Measurements from ENCODE around the gene LIMK2. TPM values are rescaled to one million over a fixed set of nuclear protein-coding genes. Genes with fewer than 3 reads are reported as not detected.

Gene LIMK2
- total RNA-seq, 1 experiment from 2014 or later, result 126 TPM

DNA sequence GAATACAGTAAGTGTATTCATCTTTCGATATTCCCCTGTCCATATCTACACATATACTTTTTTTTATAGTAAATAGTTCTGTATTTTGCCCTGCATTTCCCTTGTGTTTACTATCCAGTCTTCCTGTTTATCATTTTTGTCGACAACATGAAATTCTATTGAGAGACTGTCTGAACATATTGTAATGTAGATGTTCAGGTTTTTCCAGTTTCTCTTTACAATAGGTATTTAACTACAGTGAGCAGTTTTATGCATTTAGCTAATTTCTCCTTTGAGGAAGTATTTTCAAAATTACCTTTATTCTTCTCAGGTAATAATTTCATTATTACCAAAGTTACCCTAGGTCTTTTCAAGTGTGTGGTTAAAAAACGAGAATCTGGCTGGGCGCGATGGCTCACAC, 63.5 kb downstream of the LIMK2 start:
- H3K9me3 Mint-ChIP-seq (ENCODE audit: unreplicated experiment), result no peaks in the 10 kb centered on the region
- H3K27ac Mint-ChIP-seq (ENCODE audit: low read depth, unreplicated experiment), result no peak overlapping the region
- ChIA-PET POLR2A (interaction anchor here (1.1 to 11.6 kb wide), 4 partner anchors 10 to 71 kb away, joined by 3 to 188 read pairs (median 15); partner anchors contain the start of genes PATZ1 and PIK3IP1), CTCF (interaction anchor here (0.7 kb wide), 1 partner anchor 240 kb away, joined by 4 read pairs; no protein-coding TSS in a partner anchor)
- intact Hi-C loops (cut with micrococcal nuclease), result no loop called here
- no peak for DNase-seq (ENCODE audit: unreplicated experiment)
- BruUV-seq (replicated peaks), result no TSS peak
- no peak overlapping the region for H3K4me3 Mint-ChIP-seq (ENCODE audit: unreplicated experiment)
- H3K36me3 Mint-ChIP-seq (ENCODE audit: insufficient read depth, unreplicated experiment), result peaks cover 99% of the 10 kb centered on the region
- TF ChIP-seq, protein P1, sequence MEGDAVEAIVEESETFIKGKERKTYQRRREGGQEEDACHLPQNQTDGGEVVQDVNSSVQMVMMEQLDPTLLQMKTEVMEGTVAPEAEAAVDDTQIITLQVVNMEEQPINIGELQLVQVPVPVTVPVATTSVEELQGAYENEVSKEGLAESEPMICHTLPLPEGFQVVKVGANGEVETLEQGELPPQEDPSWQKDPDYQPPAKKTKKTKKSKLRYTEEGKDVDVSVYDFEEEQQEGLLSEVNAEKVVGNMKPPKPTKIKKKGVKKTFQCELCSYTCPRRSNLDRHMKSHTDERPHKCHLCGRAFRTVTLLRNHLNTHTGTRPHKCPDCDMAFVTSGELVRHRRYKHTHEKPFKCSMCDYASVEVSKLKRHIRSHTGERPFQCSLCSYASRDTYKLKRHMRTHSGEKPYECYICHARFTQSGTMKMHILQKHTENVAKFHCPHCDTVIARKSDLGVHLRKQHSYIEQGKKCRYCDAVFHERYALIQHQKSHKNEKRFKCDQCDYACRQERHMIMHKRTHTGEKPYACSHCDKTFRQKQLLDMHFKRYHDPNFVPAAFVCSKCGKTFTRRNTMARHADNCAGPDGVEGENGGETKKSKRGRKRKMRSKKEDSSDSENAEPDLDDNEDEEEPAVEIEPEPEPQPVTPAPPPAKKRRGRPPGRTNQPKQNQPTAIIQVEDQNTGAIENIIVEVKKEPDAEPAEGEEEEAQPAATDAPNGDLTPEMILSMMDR (IDR thresholded peaks at IDR 0.05; ENCODE audit: unreplicated experiment), result no peak
- H3K27me3 Mint-ChIP-seq (ENCODE audit: insufficient read depth, unreplicated experiment), result no peaks in the 10 kb centered on the region
- H3K4me1 Mint-ChIP-seq (ENCODE audit: insufficient read depth, unreplicated experiment), result peaks cover 11% of the 10 kb centered on the region

- TF ChIP-seq, protein P1 (IDR thresholded peaks at IDR 0.05; ENCODE audit: unreplicated experiment), result no peak
- Mint-ChIP-seq H3K9me3 (ENCODE audit: unreplicated experiment) (no peaks in the 10 kb centered on the region), H3K27me3 (ENCODE audit: insufficient read depth, unreplicated experiment) (no peaks in the 10 kb centered on the region), H3K27ac (ENCODE audit: low read depth, unreplicated experiment) (no peak overlapping the region), H3K4me1 (ENCODE audit: insufficient read depth, unreplicated experiment) (peaks cover 11% of the 10 kb centered on the region), H3K4me3 (ENCODE audit: unreplicated experiment) (no peak overlapping the region), H3K36me3 (ENCODE audit: insufficient read depth, unreplicated experiment) (peaks cover 99% of the 10 kb centered on the region)
- no peak for DNase-seq (ENCODE audit: unreplicated experiment)
- CTCF ChIA-PET, result interaction anchor here (1.0 to 1.2 kb wide), 2 partner anchors 28 to 37 kb away, joined by 3 to 4 read pairs; no protein-coding TSS in a partner anchor
- POLR2A ChIA-PET, result interaction anchor here (0.8 to 5.2 kb wide), 5 partner anchors 11 to 37 kb away, joined by 3 to 26 read pairs (median 4); partner anchors contain the start of gene PIK3IP1
- BruUV-seq (replicated peaks), result no TSS peak
- intact Hi-C loops (cut with micrococcal nuclease), result no loop called here
Observed at GRCh38 chr22:31276426-31277167, 64.5 kb downstream of the LIMK2 start.

DNA sequence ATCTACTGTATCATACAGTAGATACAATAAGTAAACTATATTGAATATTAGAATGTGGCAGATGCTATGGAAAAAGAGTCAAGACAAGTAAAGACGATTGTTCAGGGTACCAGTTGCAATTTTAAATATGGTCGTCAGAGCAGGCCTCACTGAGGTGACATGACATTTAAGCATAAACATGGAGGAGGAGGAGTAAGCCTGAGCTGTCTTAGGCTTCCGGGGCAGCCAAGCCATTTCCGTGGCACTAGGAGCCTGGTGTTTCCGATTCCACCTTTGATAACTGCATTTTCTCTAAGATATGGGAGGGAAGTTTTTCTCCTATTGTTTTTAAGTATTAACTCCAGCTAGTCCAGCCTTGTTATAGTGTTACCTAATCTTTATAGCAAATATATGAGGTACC, 65.6 kb downstream of the LIMK2 start:
- peaks cover 11% of the 10 kb centered on the region for H3K4me1 Mint-ChIP-seq (ENCODE audit: insufficient read depth, unreplicated experiment)
- no peaks in the 10 kb centered on the region for H3K27me3 Mint-ChIP-seq (ENCODE audit: insufficient read depth, unreplicated experiment)
- no peaks in the 10 kb centered on the region for H3K9me3 Mint-ChIP-seq (ENCODE audit: unreplicated experiment)
- BruUV-seq (replicated peaks), result no TSS peak
- H3K36me3 Mint-ChIP-seq (ENCODE audit: insufficient read depth, unreplicated experiment), result peaks cover 95% of the 10 kb centered on the region
- no peak overlapping the region for H3K27ac Mint-ChIP-seq (ENCODE audit: low read depth, unreplicated experiment)
- no peak for DNase-seq (ENCODE audit: unreplicated experiment)
- POLR2A ChIA-PET, result interaction anchor here (0.5 to 3.4 kb wide), 7 partner anchors 12 to 257 kb away, joined by 3 to 13 read pairs (median 3); no protein-coding TSS in a partner anchor
- CTCF ChIA-PET, result interaction anchor here (0.6 to 1.2 kb wide), 3 partner anchors 14 to 36 kb away, joined by 3 to 4 read pairs (median 3); partner anchors contain the start of gene PIK3IP1
- no peak overlapping the region for H3K4me3 Mint-ChIP-seq (ENCODE audit: unreplicated experiment)
- TF ChIP-seq, protein P1 (IDR thresholded peaks at IDR 0.05; ENCODE audit: unreplicated experiment), result no peak
- intact Hi-C loops (cut with micrococcal nuclease), result no loop called here

DNA sequence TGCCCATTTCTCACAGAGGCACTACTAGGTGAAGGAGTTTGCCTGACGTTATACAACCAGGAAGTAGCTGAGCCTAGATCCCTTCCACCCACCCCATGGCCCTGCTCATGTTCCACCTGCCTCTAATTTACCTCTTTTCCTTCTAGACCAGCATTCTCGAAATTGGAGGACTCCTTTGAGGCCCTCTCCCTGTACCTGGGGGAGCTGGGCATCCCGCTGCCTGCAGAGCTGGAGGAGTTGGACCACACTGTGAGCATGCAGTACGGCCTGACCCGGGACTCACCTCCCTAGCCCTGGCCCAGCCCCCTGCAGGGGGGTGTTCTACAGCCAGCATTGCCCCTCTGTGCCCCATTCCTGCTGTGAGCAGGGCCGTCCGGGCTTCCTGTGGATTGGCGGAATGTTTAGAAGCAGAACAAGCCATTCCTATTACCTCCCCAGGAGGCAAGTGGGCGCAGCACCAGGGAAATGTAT, 66.1 kb downstream of the LIMK2 start:
- Mint-ChIP-seq H3K36me3 (ENCODE audit: insufficient read depth, unreplicated experiment) (peaks cover 95% of the 10 kb centered on the region), H3K9me3 (ENCODE audit: unreplicated experiment) (no peaks in the 10 kb centered on the region), H3K27ac (ENCODE audit: low read depth, unreplicated experiment) (no peak overlapping the region), H3K4me1 (ENCODE audit: insufficient read depth, unreplicated experiment) (peaks cover 11% of the 10 kb centered on the region), H3K27me3 (ENCODE audit: insufficient read depth, unreplicated experiment) (no peaks in the 10 kb centered on the region), H3K4me3 (ENCODE audit: unreplicated experiment) (no peak overlapping the region)
- TF ChIP-seq, protein P1 (IDR thresholded peaks at IDR 0.05; ENCODE audit: unreplicated experiment), result no peak
- POLR2A ChIA-PET, result interaction anchor here (0.7 to 3.4 kb wide), 6 partner anchors 12 to 35 kb away, joined by 3 to 13 read pairs (median 6); no protein-coding TSS in a partner anchor
- BruUV-seq (replicated peaks), result no TSS peak
- intact Hi-C loops (cut with micrococcal nuclease), result no loop called here
- CTCF ChIA-PET, result interaction anchor here (1.9 kb wide), 1 partner anchor 11 kb away, joined by 4 read pairs; no protein-coding TSS in a partner anchor
- DNase-seq (ENCODE audit: unreplicated experiment), result no peak

Measured in MCF 10A (cell line).